CD4-positive, alpha-beta T cell treated with Interleukin-15 for 4 hours (primary cell): ENCODE results near the gene BAG5.
"Not testable (repeated sequence)": the region's sequence is repeated elsewhere in the genome, so short reads cannot be mapped to it uniquely, and the experiment has no call there.

ENCODE experiments used
- DNase-seq: peaks from one replicate; pipeline ENCODE4 v3.0.0-alpha.2; 2020; ENCODE audit warnings: low spot score

BAG5 gene

GRCh38 chr14:103522649-103523574 lies 39.5 kb downstream of the BAG5 start, which contains the start of gene CKB:
Gene CKB, minus strand, starts transcription at chr14:103522830. Its CDS starts 337 bp downstream, at chr14:103522493.
- DNase-seq = no peak

GRCh38 chr14:103521951-103522563 lies 40.4 kb downstream of the BAG5 start:
- DNase-seq = no peak

- DNase-seq = no peak
Observed at GRCh38 chr14:103521438-103521950, 41.0 kb downstream of the BAG5 start.

GRCh38 chr14:103520657-103521437 lies 41.6 kb downstream of the BAG5 start:
- peak; percentile 68 for DNase-seq

- no peak for DNase-seq
Observed at GRCh38 chr14:103520269-103520656, 42.2 kb downstream of the BAG5 start.

- no peak for DNase-seq
Observed at GRCh38 chr14:103519837-103520212, 42.6 kb downstream of the BAG5 start.

- no peak for DNase-seq
Observed at GRCh38 chr14:103519043-103519836, 43.2 kb downstream of the BAG5 start.

GRCh38 chr14:103518422-103519042 lies 43.9 kb downstream of the BAG5 start:
- peak; percentile 55 for DNase-seq

- no peak for DNase-seq
Observed at GRCh38 chr14:103517721-103518421, 44.6 kb downstream of the BAG5 start.

- no peak for DNase-seq
Observed at GRCh38 chr14:103517174-103517566, 45.3 kb downstream of the BAG5 start.

GRCh38 chr14:103516426-103517173 lies 45.9 kb downstream of the BAG5 start:
- DNase-seq = no peak

- DNase-seq = no peak
Observed at GRCh38 chr14:103514596-103515421, 47.6 kb downstream of the BAG5 start.

GRCh38 chr14:103512701-103513611 lies 49.5 kb downstream of the BAG5 start:
- DNase-seq = no peak

GRCh38 chr14:103512180-103512579 lies 50.3 kb downstream of the BAG5 start:
- DNase-seq = not testable (repeated sequence)

GRCh38 chr14:103510724-103511693 lies 51.4 kb downstream of the BAG5 start:
- no peak for DNase-seq
